Uterus (tissue), 4 donors: Measurements from ENCODE around the gene GMPPA. TPM values are rescaled to one million over a fixed set of nuclear protein-coding genes. Genes with fewer than 3 reads are reported as not detected.

Experiments
- DNase-seq, 2 donors: peaks; one replicate each; pipeline ENCODE4 v3.0.0-alpha.2; 2019 to 2020
- H3K27ac ChIP-seq, 2 donors: fragments of 200-600 bp; sonication (generic); 1 replicate in 1 of 2; 2 replicates in 1 of 2; pipeline ENCODE4 v1.5.1; 2016 to 2018
- H3K27me3 ChIP-seq, 2 donors: fragments of 200-600 bp; sonication (generic); one replicate each; pipeline ENCODE4 v1.5.1; 2018 to 2019; ENCODE audit warnings: control low read depth in 1 of 2
- H3K36me3 ChIP-seq, 2 donors: fragments of 200-600 bp; sonication (generic); one replicate each; pipeline ENCODE4 v1.5.1; 2019; ENCODE audit warnings: control low read depth in 1 of 2
- H3K4me1 ChIP-seq, 2 donors: fragments of 200-600 bp; sonication (generic); one replicate each; pipeline ENCODE4 v1.5.1; 2018 to 2019; ENCODE audit warnings: control low read depth in 1 of 2
- H3K4me3 ChIP-seq, 2 donors: fragments of 200-600 bp; sonication (generic); 1 replicate in 1 of 2; 2 replicates in 1 of 2; pipeline ENCODE4 v1.5.1; 2018 to 2019; ENCODE audit warnings: mild to moderate bottlenecking in 1 of 2
- H3K9me3 ChIP-seq, 2 donors: fragments of 200-600 bp; sonication (generic); one replicate each; pipeline ENCODE4 v1.5.1; 2019; ENCODE audit warnings: control low read depth in 1 of 2
- CTCF ChIP-seq, 4 experiments: fragments of 200-600 bp in 2 of 4; fragments of 450-650 bp in 2 of 4; sonication (generic) in 2 of 4; IDR thresholded peaks; one replicate each; pipeline ENCODE4 v1.5.1; 2016 to 2019; ENCODE audit warnings: antibody characterized with exemption in 4 of 4, mild to moderate bottlenecking in 2 of 4, moderate library complexity in 1 of 4
- POLR2A ChIP-seq, 2 donors: fragments of 450-650 bp; IDR thresholded peaks; one replicate each; pipeline ENCODE4 v1.6.1; 2016; ENCODE audit warnings: antibody characterized with exemption in 2 of 2, mild to moderate bottlenecking in 1 of 2, moderate library complexity in 1 of 2
- intact Hi-C: fragments of 100-400 bp; cut with DNase I; formaldehyde crosslinking; loops from one replicate; pipeline ENCODE4 v1.15.1; 2023; ENCODE audit warnings: low total_unique reads
- total RNA-seq, 4 donors: library from RNA; depleted of rRNA in 3 of 4; stranded (reverse); fragments of >200 nt in 3 of 4; gene quantifications; one replicate each; pipeline versions ENCODE4 v1.1.0 to v1.2.4, GENCODE V29; 2014 to 2023
- donor health status: DM: yes; HTN: yes; CAD: no.

The GMPPA gene
- total RNA-seq, 4 donors from 2014 or later: 14.1 to 39.5 (median 27.6) TPM

GRCh38 chr2:219511547-219512325 lies 13.0 kb downstream of the GMPPA start:
- DNase-seq: peak in 1 of 2 donors; percentile 16
- Histone ChIP-seq H3K9me3 (no peaks in the 10 kb centered on the region), H3K4me3 (no peak overlapping the region), H3K36me3 (no peaks in the 10 kb centered on the region), H3K27me3 (no peaks in the 10 kb centered on the region), H3K4me1 (peaks cover 0 to 13% of the 10 kb centered on the region in 2 donors), H3K27ac (no peak overlapping the region)
- TF ChIP-seq CTCF (IDR thresholded peaks at IDR 0.05): no peak
- intact Hi-C loops: no loop called here

- peaks cover 0 to 13% of the 10 kb centered on the region in 2 donors for H3K4me1 ChIP-seq
- intact Hi-C loops: no loop called here
- H3K27ac ChIP-seq: no peak overlapping the region
- DNase-seq: no peak
- no peaks in the 10 kb centered on the region for H3K36me3 ChIP-seq
- H3K9me3 ChIP-seq: no peaks in the 10 kb centered on the region
- TF ChIP-seq CTCF (IDR thresholded peaks at IDR 0.05): no peak
- no peak for TF ChIP-seq POLR2A (IDR thresholded peaks at IDR 0.05)
- no peaks in the 10 kb centered on the region for H3K27me3 ChIP-seq
- no peak overlapping the region for H3K4me3 ChIP-seq
Measured at GRCh38 chr2:219512524-219513216, 14.0 kb downstream of the GMPPA start.

- no peak for TF ChIP-seq CTCF (IDR thresholded peaks at IDR 0.05)
- TF ChIP-seq POLR2A (IDR thresholded peaks at IDR 0.05): no peak
- Histone ChIP-seq H3K27me3 (no peaks in the 10 kb centered on the region), H3K9me3 (no peaks in the 10 kb centered on the region), H3K36me3 (no peaks in the 10 kb centered on the region), H3K27ac (no peak overlapping the region), H3K4me3 (no peak overlapping the region), H3K4me1 (peaks cover 0 to 11% of the 10 kb centered on the region in 2 donors)
- intact Hi-C loops: no loop called here
- no peak for DNase-seq
Measured at GRCh38 chr2:219513787-219514186, 15.1 kb downstream of the GMPPA start.

- TF ChIP-seq CTCF (IDR thresholded peaks at IDR 0.05): no peak
- no peak for TF ChIP-seq POLR2A (IDR thresholded peaks at IDR 0.05)
- Histone ChIP-seq H3K9me3 (no peaks in the 10 kb centered on the region), H3K4me3 (no peak within 1 kb of the TSS), H3K4me1 (peaks cover 0 to 7% of the 10 kb centered on the region in 2 donors), H3K36me3 (no peaks in the 10 kb centered on the region), H3K27me3 (no peaks in the 10 kb centered on the region), H3K27ac (no peak within 1 kb of the TSS)
- intact Hi-C loops: no loop called here
- no peak for DNase-seq
Measured at GRCh38 chr2:219514196-219514761, 15.6 kb downstream of the GMPPA start, which contains the start of gene ASIC4. Gene ASIC4, plus strand, starts transcription at chr2:219514482. Its CDS starts 243 bp downstream, at chr2:219514725.

- H3K9me3 ChIP-seq: no peaks in the 10 kb centered on the region
- no peak overlapping the region for H3K4me3 ChIP-seq
- no peak for DNase-seq
- intact Hi-C loops: no loop called here
- H3K36me3 ChIP-seq: no peaks in the 10 kb centered on the region
- H3K27ac ChIP-seq: no peak overlapping the region
- peaks cover 0 to 1% of the 10 kb centered on the region in 2 donors for H3K4me1 ChIP-seq
- no peaks in the 10 kb centered on the region for H3K27me3 ChIP-seq
- TF ChIP-seq POLR2A (IDR thresholded peaks at IDR 0.05) (no peak), CTCF (IDR thresholded peaks at IDR 0.05) (no peak)
Measured at GRCh38 chr2:219514836-219515235, 16.1 kb downstream of the GMPPA start.
